ENCODE measurements around the gene ADGRL3. TPM values are rescaled to one million over a fixed set of nuclear protein-coding genes. Genes with fewer than 3 reads are reported as not detected.

ADGRL3 gene
- total and polyA plus RNA-seq, 2 donors (not counting 1 experiment from before 2014, with no cell fraction given), result under 0.01 to 0.05 TPM

DNA sequence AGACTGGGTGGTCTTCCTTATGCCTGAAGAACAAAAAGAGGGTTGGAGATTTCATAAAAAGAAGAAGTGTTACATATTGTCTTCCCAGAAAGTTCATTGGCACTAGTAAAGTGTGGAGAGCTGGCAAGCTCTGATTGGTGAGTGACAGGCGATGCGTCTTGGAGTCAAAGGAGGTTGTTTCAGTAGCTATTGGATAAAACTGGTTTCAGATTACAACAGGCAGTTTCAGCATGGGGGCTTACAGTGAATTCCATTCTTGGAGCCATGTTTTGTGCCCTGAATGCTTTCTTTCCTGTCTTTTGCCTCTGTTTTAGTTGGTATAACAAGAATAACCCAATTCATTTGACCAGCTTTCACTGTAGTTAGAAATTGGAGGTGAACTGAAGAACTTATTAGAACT lies 750.5 kb downstream of the ADGRL3 start:
- H3K79me2 ChIP-seq (ENCODE audit: control insufficient read depth, insufficient read depth, low read length), result no peaks in the 10 kb centered on the region
- H4K20me1 ChIP-seq (ENCODE audit: control insufficient read depth, extremely low read depth, insufficient read depth, low read length), result no peaks in the 10 kb centered on the region
- H3K4me2 ChIP-seq (ENCODE audit: extremely low read depth, insufficient read depth, low read length), result no peak overlapping the region
- no peak for DNase-seq (ENCODE audit: low read depth in 2 of 2)
- no peaks in the 10 kb centered on the region for H3K36me3 ChIP-seq (ENCODE audit: control insufficient read depth, insufficient read depth, low read length)
- H3K4me3 ChIP-seq (replicated peaks in 1 of 4; ENCODE audit: control extremely low read depth in 1 of 4, insufficient read depth in 1 of 4, low read depth in 3 of 4, low read length in 4 of 4), result no peak overlapping the region
- no peak overlapping the region for H3K27ac ChIP-seq (ENCODE audit: insufficient read depth, low read length)
- no peaks in the 10 kb centered on the region for H3K9me3 ChIP-seq (ENCODE audit: control insufficient read depth, insufficient read depth, low read depth, low read length)
- H3K27me3 ChIP-seq (ENCODE audit: control insufficient read depth, insufficient read depth, low read length), result no peaks in the 10 kb centered on the region
- TF ChIP-seq, protein P1, sequence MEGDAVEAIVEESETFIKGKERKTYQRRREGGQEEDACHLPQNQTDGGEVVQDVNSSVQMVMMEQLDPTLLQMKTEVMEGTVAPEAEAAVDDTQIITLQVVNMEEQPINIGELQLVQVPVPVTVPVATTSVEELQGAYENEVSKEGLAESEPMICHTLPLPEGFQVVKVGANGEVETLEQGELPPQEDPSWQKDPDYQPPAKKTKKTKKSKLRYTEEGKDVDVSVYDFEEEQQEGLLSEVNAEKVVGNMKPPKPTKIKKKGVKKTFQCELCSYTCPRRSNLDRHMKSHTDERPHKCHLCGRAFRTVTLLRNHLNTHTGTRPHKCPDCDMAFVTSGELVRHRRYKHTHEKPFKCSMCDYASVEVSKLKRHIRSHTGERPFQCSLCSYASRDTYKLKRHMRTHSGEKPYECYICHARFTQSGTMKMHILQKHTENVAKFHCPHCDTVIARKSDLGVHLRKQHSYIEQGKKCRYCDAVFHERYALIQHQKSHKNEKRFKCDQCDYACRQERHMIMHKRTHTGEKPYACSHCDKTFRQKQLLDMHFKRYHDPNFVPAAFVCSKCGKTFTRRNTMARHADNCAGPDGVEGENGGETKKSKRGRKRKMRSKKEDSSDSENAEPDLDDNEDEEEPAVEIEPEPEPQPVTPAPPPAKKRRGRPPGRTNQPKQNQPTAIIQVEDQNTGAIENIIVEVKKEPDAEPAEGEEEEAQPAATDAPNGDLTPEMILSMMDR (conservative IDR thresholded peaks at IDR 0.05 in 1 of 2, IDR thresholded peaks at IDR 0.05 in 1 of 2; ENCODE audit: low read depth in 1 of 2, low read length in 2 of 2), result no peak
- no peak for TF ChIP-seq EZH2 (IDR thresholded peaks at IDR 0.05; ENCODE audit: low read length, missing control alignments)
- no peak overlapping the region for H2AFZ ChIP-seq (ENCODE audit: low read length)
- H3K4me1 ChIP-seq (ENCODE audit: control insufficient read depth, extremely low read depth, insufficient read depth, low read length), result no peaks in the 10 kb centered on the region
- no peak overlapping the region for H3K9ac ChIP-seq (ENCODE audit: insufficient read depth, low read length)

DNA sequence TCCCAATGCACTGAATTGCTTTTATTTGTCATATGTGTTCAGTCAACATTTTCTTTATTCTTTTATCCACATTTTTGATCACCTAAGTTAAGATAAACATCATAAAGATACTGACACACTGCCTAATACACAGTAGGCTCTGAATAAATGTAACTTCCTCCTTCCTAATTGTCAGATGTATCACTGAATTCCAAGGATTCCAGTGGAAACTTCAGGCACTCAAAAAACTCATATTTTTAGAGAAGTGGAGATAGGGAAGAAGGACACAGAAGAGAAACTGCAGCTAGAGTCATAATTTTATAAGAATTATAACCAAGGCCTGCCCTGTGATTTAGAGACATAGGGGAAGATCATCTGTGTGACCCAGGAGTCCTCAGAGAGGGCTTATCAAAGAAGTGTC lies 753.3 kb downstream of the ADGRL3 start:
- Histone ChIP-seq H4K20me1 (ENCODE audit: control insufficient read depth, extremely low read depth, insufficient read depth, low read length) (no peaks in the 10 kb centered on the region), H3K4me3 (replicated peaks in 1 of 4; ENCODE audit: control extremely low read depth in 1 of 4, insufficient read depth in 1 of 4, low read depth in 3 of 4, low read length in 4 of 4) (no peak overlapping the region), H3K9ac (ENCODE audit: insufficient read depth, low read length) (no peak overlapping the region), H2AFZ (ENCODE audit: low read length) (no peak overlapping the region), H3K27ac (ENCODE audit: insufficient read depth, low read length) (no peak overlapping the region), H3K36me3 (ENCODE audit: control insufficient read depth, insufficient read depth, low read length) (no peaks in the 10 kb centered on the region), H3K79me2 (ENCODE audit: control insufficient read depth, insufficient read depth, low read length) (no peaks in the 10 kb centered on the region), H3K27me3 (ENCODE audit: control insufficient read depth, insufficient read depth, low read length) (no peaks in the 10 kb centered on the region), H3K9me3 (ENCODE audit: control insufficient read depth, insufficient read depth, low read depth, low read length) (no peaks in the 10 kb centered on the region), H3K4me1 (ENCODE audit: control insufficient read depth, extremely low read depth, insufficient read depth, low read length) (no peaks in the 10 kb centered on the region), H3K4me2 (ENCODE audit: extremely low read depth, insufficient read depth, low read length) (no peak overlapping the region)
- no peak for TF ChIP-seq EZH2 (IDR thresholded peaks at IDR 0.05; ENCODE audit: low read length, missing control alignments)
- TF ChIP-seq, protein P1 (conservative IDR thresholded peaks at IDR 0.05 in 1 of 2, IDR thresholded peaks at IDR 0.05 in 1 of 2; ENCODE audit: low read depth in 1 of 2, low read length in 2 of 2), result no peak
- peak in 1 of 2 donors; percentile 23 for DNase-seq (ENCODE audit: low read depth in 2 of 2)

DNA sequence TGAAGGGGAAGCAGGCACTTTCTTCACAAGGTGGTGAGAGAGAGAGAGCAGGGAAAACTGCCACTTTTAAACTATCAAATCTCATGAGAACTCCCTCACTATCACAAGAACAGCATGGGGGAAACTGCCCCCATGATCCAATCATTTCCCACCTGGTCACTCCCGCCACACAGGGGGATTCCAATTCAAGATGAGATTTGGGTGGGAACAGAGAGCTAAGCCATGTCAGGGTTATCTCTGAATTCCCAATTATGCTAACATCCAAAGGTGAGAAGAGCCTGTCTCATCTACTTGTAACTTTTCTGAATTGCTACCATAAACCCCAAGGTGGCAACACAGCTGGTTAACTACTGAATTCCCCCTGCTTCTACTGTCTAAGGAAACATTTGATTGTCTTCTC lies 758.5 kb downstream of the ADGRL3 start:
- Histone ChIP-seq H3K9ac (ENCODE audit: insufficient read depth, low read length) (no peak overlapping the region), H3K4me3 (replicated peaks in 1 of 4; ENCODE audit: control extremely low read depth in 1 of 4, insufficient read depth in 1 of 4, low read depth in 3 of 4, low read length in 4 of 4) (no peak overlapping the region), H3K27me3 (ENCODE audit: control insufficient read depth, insufficient read depth, low read length) (no peaks in the 10 kb centered on the region), H4K20me1 (ENCODE audit: control insufficient read depth, extremely low read depth, insufficient read depth, low read length) (no peaks in the 10 kb centered on the region), H2AFZ (ENCODE audit: low read length) (no peak overlapping the region), H3K36me3 (ENCODE audit: control insufficient read depth, insufficient read depth, low read length) (no peaks in the 10 kb centered on the region), H3K27ac (ENCODE audit: insufficient read depth, low read length) (no peak overlapping the region), H3K9me3 (ENCODE audit: control insufficient read depth, insufficient read depth, low read depth, low read length) (no peaks in the 10 kb centered on the region), H3K79me2 (ENCODE audit: control insufficient read depth, insufficient read depth, low read length) (no peaks in the 10 kb centered on the region), H3K4me1 (ENCODE audit: control insufficient read depth, extremely low read depth, insufficient read depth, low read length) (no peaks in the 10 kb centered on the region), H3K4me2 (ENCODE audit: extremely low read depth, insufficient read depth, low read length) (no peak overlapping the region)
- DNase-seq (ENCODE audit: low read depth in 2 of 2), result no peak
- TF ChIP-seq, protein P1 (conservative IDR thresholded peaks at IDR 0.05 in 1 of 2, IDR thresholded peaks at IDR 0.05 in 1 of 2; ENCODE audit: low read depth in 1 of 2, low read length in 2 of 2), result no peak
- TF ChIP-seq EZH2 (IDR thresholded peaks at IDR 0.05; ENCODE audit: low read length, missing control alignments), result no peak
